Colonic mucosa (tissue), 4 donors: ENCODE results near the gene UBE2C. TPM values are rescaled to one million over a fixed set of nuclear protein-coding genes. Genes with fewer than 3 reads are reported as not detected.
A peak's percentile ranks its signal among the peaks of the same experiment; 100 is the strongest.
"Not testable (repeated sequence)": the region's sequence is repeated elsewhere in the genome, so short reads cannot be mapped to it uniquely, and the experiment has no call there.

Experiments
- DNase-seq: peaks from one replicate; pipeline ENCODE4 v3.0.0-alpha.2; 2020
- H3K27ac ChIP-seq: fragments of 200-600 bp; one replicate; pipeline ENCODE4 v1.8.0; 2021
- H3K27me3 ChIP-seq: fragments of 200-600 bp; one replicate; pipeline ENCODE4 v1.8.0; 2021
- H3K36me3 ChIP-seq: fragments of 200-600 bp; one replicate; pipeline ENCODE4 v1.8.0; 2021
- H3K4me1 ChIP-seq: fragments of 200-600 bp; one replicate; pipeline ENCODE4 v1.8.0; 2021; ENCODE audit warnings: mild to moderate bottlenecking
- H3K4me3 ChIP-seq: fragments of 200-600 bp; one replicate; pipeline ENCODE4 v1.8.0; 2021
- H3K9ac ChIP-seq, 2 donors: one replicate each; pipeline ENCODE4 v1.7.0; 2013; ENCODE audit warnings: control low read depth in 2 of 2, low read depth in 2 of 2, low read length in 2 of 2
- H3K9me3 ChIP-seq: fragments of 200-600 bp; one replicate; pipeline ENCODE4 v1.8.0; 2021
- intact Hi-C: fragments of 100-400 bp; cut with DNase I; formaldehyde crosslinking; loops from one replicate; pipeline ENCODE4 v1.14.1; 2022
- total RNA-seq, 2 donors: library from RNA; stranded (reverse); fragmentation: NEBNext Ultra II Directional in 1 of 2; extraction: Animal tissue kit (Norgen Biotek cat#: 25700) in 1 of 2; gene quantifications; one replicate each; pipeline ENCODE4 v1.2.1, GENCODE V29; 2021
- TF ChIP-seq, protein P1 (sequence below): fragments of 200-600 bp; IDR thresholded peaks from one replicate; pipeline ENCODE4 v1.8.0; 2022; ENCODE audit warnings: antibody characterized with exemption, mild to moderate bottlenecking
- donor health status: healthy.
- donor health status: DM: no; HTN: no; CAD: no.
- donor health status: DM: no; HTN: no; CAD: no.

Gene UBE2C
- total RNA-seq = 100 to 1,000 TPM in 1 of 2 donors, 10 to 100 TPM in 1; 23.7 to 117 TPM

DNA sequence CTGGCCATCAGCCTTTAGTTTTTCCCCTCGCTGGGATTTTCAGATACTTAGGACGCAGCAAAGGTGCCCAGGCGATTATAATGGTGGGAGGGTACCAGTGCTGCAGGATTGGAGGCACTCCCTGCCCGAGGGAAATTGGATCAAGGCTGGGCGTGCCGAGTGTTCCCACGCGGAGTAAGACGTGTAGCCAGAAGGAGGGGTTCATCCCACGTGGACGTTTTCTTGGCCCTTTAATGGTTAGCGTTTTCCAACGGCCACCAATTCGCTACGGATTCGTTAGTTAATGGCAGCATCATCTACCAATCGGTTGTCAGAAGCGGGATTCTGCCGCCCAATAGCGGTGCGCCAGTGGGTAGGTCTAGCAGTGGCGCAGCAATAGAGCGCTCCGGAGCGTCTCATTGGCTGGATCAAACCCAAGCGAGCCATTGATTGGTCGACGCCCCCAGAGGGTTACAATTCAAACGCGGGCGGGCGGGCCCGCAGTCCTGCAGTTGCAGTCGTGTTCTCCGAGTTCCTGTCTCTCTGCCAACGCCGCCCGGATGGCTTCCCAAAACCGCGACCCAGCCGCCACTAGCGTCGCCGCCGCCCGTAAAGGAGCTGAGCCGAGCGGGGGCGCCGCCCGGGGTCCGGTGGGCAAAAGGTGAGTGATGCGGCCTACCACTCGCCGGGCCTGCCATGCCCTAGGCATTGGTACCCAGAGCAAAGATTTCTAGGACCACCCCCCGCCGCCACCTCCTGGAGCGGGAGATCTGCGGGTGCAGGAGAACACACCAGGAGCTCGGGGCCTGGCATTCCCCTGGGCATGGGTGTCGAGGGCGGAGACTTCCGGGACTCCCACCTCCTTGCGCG is at the start of gene UBE2C:
TSS of gene UBE2C (plus strand) at position 488 of the 849 bp plus-strand sequence. CDS start at position 540, 52 bp downstream.
- intact Hi-C loops = no loop called here
- peak within 1 kb of the TSS; percentile 70 for H3K4me3 ChIP-seq
- DNase-seq = peak; percentile 98
- H3K9me3 ChIP-seq = no peaks in the 10 kb centered on the region
- TF ChIP-seq, protein P1, sequence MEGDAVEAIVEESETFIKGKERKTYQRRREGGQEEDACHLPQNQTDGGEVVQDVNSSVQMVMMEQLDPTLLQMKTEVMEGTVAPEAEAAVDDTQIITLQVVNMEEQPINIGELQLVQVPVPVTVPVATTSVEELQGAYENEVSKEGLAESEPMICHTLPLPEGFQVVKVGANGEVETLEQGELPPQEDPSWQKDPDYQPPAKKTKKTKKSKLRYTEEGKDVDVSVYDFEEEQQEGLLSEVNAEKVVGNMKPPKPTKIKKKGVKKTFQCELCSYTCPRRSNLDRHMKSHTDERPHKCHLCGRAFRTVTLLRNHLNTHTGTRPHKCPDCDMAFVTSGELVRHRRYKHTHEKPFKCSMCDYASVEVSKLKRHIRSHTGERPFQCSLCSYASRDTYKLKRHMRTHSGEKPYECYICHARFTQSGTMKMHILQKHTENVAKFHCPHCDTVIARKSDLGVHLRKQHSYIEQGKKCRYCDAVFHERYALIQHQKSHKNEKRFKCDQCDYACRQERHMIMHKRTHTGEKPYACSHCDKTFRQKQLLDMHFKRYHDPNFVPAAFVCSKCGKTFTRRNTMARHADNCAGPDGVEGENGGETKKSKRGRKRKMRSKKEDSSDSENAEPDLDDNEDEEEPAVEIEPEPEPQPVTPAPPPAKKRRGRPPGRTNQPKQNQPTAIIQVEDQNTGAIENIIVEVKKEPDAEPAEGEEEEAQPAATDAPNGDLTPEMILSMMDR = no peak
- no peaks in the 10 kb centered on the region for H3K27me3 ChIP-seq
- peaks cover 3% of the 10 kb centered on the region for H3K4me1 ChIP-seq
- peak within 1 kb of the TSS; percentile 28 to 81 for H3K9ac ChIP-seq
- no peak within 1 kb of the TSS for H3K27ac ChIP-seq
- H3K36me3 ChIP-seq = peaks cover 19% of the 10 kb centered on the region

DNA sequence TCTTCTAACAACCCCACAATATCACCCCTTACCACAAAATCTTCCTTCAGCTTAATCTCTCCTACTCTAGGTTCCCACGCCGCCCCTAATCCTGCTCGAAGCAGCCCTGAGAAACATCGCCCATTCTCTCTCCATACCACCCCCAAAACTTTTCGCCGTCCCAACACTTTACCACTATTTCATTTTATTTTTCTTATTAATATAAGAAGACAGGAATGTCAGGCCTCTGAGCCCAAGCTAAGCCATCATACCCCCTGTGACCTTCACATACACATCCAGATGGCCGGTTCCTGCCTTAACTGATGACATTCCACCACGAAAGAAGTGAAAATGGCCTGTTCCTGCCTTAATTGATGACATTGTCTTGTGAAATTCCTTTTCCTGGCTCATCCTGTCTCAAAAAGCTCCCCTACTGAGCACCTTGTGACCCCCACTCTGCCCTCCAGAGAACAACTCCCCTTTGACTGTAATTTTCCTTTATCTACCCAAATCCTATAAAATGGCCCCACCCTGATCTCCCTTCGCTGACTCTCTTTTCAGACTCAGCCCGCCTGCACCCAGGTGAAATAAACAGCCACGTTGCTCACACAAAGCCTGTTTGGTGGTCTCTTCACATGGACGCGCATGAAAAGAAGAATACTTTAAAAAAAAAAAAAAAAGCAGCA is 47.7 kb upstream of the UBE2C start:
- intact Hi-C loops = loop anchor here (5.0 kb wide), 1 partner anchor 447 kb away; no protein-coding TSS in a partner anchor
- DNase-seq, H3K4me1 ChIP-seq, H3K36me3 ChIP-seq, H3K9me3 ChIP-seq, H3K27ac ChIP-seq, H3K4me3 ChIP-seq, H3K27me3 ChIP-seq, H3K9ac ChIP-seq: not testable (repeated sequence)

DNA sequence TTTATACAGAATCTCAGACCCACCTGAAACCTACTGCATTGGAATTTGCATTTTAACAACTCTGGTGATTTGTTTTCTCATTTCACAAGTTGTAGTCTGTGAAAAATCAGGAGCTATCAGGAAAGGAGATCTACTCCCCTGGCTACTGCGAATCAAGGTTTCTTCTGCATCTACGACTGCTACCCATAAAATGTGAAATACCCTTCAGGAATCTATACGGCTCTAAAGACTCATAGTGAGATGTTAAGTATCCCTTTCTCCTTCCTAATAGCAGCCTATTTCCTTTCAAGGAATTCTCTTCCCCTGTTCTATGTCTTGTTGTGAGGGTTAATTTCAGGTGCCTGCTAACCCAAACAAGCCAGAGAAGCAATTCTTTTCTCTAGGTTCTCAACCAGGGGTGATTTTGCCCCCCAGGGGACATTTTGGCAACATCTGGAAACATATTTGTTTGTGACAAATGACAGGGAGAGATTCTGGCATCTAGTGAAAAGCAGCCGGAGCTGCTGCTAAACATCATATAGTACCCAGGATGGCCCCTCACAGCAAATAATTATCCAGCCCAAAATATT is 47.1 kb upstream of the UBE2C start:
- Histone ChIP-seq H3K27me3 (no peaks in the 10 kb centered on the region), H3K9me3 (no peaks in the 10 kb centered on the region), H3K36me3 (no peaks in the 10 kb centered on the region), H3K4me1 (no peaks in the 10 kb centered on the region), H3K9ac (no peak overlapping the region), H3K27ac (no peak overlapping the region), H3K4me3 (no peak overlapping the region)
- intact Hi-C loops = loop anchor here (5.0 kb wide), 1 partner anchor 448 kb away; no protein-coding TSS in a partner anchor
- no peak for DNase-seq
- TF ChIP-seq, protein P1 = no peak

DNA sequence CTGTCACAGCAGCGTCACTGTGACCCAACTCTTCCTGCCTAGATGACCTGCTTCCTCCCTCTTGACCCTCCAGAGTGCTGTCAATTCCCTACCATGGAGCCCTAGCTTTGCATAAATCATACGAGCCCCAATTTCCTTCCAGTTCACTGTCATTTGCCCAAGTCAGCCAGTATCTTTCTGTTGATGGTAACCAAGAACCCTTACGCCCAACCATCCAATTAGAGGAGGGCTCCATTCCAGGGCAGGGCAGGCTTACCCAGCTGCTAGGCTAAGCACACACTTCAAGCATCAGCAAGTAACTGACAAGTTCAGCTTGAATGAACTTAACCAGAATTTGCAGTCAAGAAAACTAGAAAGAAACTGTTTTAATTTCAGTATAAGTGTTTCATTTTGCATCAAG is 46.5 kb upstream of the UBE2C start:
- DNase-seq = no peak
- no peaks in the 10 kb centered on the region for H3K9me3 ChIP-seq
- H3K36me3 ChIP-seq = no peaks in the 10 kb centered on the region
- no peak overlapping the region for H3K27ac ChIP-seq
- TF ChIP-seq, protein P1 = no peak
- H3K9ac ChIP-seq = no peak overlapping the region
- intact Hi-C loops = loop anchor here (5.0 kb wide), 1 partner anchor 449 kb away; no protein-coding TSS in a partner anchor
- no peaks in the 10 kb centered on the region for H3K27me3 ChIP-seq
- H3K4me3 ChIP-seq = no peak overlapping the region
- H3K4me1 ChIP-seq = no peaks in the 10 kb centered on the region

DNA sequence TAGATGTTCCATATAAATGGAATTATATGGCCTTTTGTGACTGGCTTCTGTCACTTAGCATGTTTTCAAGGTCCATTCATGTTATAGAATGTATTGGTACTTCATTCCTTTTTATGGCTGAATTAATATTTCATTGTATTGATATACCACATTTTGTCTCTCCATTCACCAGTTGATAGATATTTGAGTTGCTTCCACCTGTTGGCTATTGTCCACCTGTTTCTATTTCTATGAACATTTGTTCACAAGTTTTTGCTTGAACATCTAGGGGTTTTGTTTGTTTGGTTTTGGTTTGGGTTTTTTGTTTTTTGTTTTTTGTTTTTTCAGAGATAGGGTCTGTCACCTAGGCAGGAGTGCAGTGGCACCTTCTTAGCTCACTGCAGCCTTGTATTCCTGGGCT is 44.0 kb upstream of the UBE2C start:
- no peak for DNase-seq
- intact Hi-C loops = loop anchor here (5.0 kb wide), 1 partner anchor 451 kb away; no protein-coding TSS in a partner anchor
- H3K36me3 ChIP-seq = no peaks in the 10 kb centered on the region

More for the DNA sequence above, 44.0 kb upstream of the UBE2C start:
- no peaks in the 10 kb centered on the region for H3K27me3 ChIP-seq
- no peaks in the 10 kb centered on the region for H3K9me3 ChIP-seq
- no peak overlapping the region for H3K27ac ChIP-seq
- TF ChIP-seq, protein P1 = no peak
- no peaks in the 10 kb centered on the region for H3K4me1 ChIP-seq
- no peak overlapping the region for H3K4me3 ChIP-seq
- H3K9ac ChIP-seq = no peak overlapping the region
